ENCODE measurements around the gene USP15.

USP15 gene

DNA sequence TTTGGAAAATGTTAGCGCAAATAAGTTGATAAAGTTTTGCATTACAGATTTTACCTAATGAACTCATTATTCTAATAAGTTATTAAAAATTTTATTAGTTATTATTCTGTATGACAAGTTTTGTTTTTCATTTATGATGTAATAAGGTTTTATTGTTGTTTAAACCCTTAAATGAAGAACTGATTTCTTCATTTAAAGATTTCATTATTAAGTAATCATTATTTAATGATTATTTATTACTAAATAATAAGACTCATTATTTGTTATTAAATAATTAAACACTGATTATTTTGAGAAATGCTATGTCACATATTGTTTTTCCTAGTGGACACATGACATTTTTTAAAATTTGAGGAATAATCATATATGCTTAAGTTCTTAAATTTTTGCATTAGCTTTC, 34.2 kb downstream of the USP15 start:
- DNase-seq = no peak
- Histone ChIP-seq H3K9ac (ENCODE audit: low read length) (no peak overlapping the region), H4K20me1 (ENCODE audit: insufficient read depth, low read length) (peaks cover 23% of the 10 kb centered on the region), H3K4me2 (ENCODE audit: low read depth, low read length) (no peak overlapping the region), H3F3A (ENCODE audit: insufficient read depth, low read length) (no peaks in the 10 kb centered on the region), H2AFZ (ENCODE audit: low read length) (no peak overlapping the region), H3K79me2 (ENCODE audit: low read length) (peaks cover 95% of the 10 kb centered on the region), H3K27ac (ENCODE audit: low read length) (no peak overlapping the region), H3K9me3 (replicated peaks; ENCODE audit: insufficient read depth, low read length) (no peaks in the 10 kb centered on the region), H3K4me1 (ENCODE audit: low read length) (no peaks in the 10 kb centered on the region), H3K4me3 (ENCODE audit: low read length) (no peak overlapping the region), H3K27me3 (replicated peaks; ENCODE audit: insufficient read depth, low read length) (no peaks in the 10 kb centered on the region), H3K36me3 (replicated peaks; ENCODE audit: insufficient read depth, low read length) (0 out of 2 replicates have a peak, but pooled peaks cover 3% of the 10 kb centered on the region), H3K9me2 (replicated peaks; ENCODE audit: insufficient read depth, low read length) (no peaks in the 10 kb centered on the region)
- TF ChIP-seq EZH2phosphoT487 (IDR thresholded peaks at IDR 0.05; ENCODE audit: low read length) (no peak), EZH2 (optimal IDR thresholded peaks at IDR 0.05; ENCODE audit: low read depth, low read length) (no peak)

DNA sequence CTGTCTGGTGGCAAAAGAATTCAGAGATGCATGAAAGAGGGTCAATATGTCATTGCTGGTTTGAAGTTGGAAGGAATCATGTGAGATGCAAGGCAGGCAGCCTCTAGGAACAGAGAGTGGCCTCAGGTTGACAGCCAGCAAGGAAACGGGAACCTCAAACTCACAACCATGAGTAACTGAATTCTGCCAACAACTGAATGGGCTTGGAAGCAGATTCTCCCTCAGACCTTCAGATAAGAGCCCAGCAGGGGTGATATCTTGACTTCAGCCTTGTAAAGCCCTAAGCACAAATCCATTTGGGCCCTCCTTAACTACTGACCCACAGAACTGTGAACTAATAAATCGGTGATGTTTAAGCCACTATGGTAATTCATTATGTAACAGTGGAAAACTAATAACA, 35.8 kb downstream of the USP15 start:
- no peak overlapping the region for H3K4me3 ChIP-seq (ENCODE audit: low read length)
- H3K9ac ChIP-seq (ENCODE audit: low read length) = no peak overlapping the region
- peaks cover 95% of the 10 kb centered on the region for H3K79me2 ChIP-seq (ENCODE audit: low read length)
- H3K36me3 ChIP-seq (replicated peaks; ENCODE audit: insufficient read depth, low read length) = 0 out of 2 replicates have a peak, but pooled peaks cover 3% of the 10 kb centered on the region
- H2AFZ ChIP-seq (ENCODE audit: low read length) = no peak overlapping the region
- H3K4me1 ChIP-seq (ENCODE audit: low read length) = no peaks in the 10 kb centered on the region
- no peak for DNase-seq
- no peak overlapping the region for H3K4me2 ChIP-seq (ENCODE audit: low read depth, low read length)
- H3K27ac ChIP-seq (ENCODE audit: low read length) = no peak overlapping the region
- no peak for TF ChIP-seq EZH2phosphoT487 (IDR thresholded peaks at IDR 0.05; ENCODE audit: low read length)
- TF ChIP-seq, protein P1, sequence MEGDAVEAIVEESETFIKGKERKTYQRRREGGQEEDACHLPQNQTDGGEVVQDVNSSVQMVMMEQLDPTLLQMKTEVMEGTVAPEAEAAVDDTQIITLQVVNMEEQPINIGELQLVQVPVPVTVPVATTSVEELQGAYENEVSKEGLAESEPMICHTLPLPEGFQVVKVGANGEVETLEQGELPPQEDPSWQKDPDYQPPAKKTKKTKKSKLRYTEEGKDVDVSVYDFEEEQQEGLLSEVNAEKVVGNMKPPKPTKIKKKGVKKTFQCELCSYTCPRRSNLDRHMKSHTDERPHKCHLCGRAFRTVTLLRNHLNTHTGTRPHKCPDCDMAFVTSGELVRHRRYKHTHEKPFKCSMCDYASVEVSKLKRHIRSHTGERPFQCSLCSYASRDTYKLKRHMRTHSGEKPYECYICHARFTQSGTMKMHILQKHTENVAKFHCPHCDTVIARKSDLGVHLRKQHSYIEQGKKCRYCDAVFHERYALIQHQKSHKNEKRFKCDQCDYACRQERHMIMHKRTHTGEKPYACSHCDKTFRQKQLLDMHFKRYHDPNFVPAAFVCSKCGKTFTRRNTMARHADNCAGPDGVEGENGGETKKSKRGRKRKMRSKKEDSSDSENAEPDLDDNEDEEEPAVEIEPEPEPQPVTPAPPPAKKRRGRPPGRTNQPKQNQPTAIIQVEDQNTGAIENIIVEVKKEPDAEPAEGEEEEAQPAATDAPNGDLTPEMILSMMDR (IDR thresholded peaks at IDR 0.05; ENCODE audit: low read length) = no peak
- TF ChIP-seq EZH2 (optimal IDR thresholded peaks at IDR 0.05; ENCODE audit: low read depth, low read length) = no peak
- H4K20me1 ChIP-seq (ENCODE audit: insufficient read depth, low read length) = peaks cover 16% of the 10 kb centered on the region
- no peaks in the 10 kb centered on the region for H3K9me3 ChIP-seq (replicated peaks; ENCODE audit: insufficient read depth, low read length)
- H3F3A ChIP-seq (ENCODE audit: insufficient read depth, low read length) = no peaks in the 10 kb centered on the region
- H3K9me2 ChIP-seq (replicated peaks; ENCODE audit: insufficient read depth, low read length) = no peaks in the 10 kb centered on the region
- no peaks in the 10 kb centered on the region for H3K27me3 ChIP-seq (replicated peaks; ENCODE audit: insufficient read depth, low read length)

DNA sequence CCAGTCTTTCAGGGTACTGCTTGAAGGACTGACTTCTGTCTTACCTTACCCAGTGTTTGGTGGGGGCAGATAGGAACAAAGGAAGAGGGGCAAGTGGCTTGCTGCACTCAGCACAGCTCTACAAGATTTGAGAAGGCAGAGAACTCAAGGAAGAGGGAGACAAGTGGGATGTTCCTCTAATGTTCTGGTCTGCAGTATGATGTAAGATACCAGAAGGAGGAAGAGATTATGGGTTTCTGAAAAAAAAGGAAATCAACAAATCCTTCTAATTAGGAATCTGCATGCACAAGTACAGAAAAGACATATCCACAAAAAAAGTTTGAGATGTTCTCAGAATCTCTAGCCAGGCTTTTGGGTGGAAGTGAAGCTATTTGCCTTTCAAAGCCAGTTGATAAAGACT, 37.1 kb downstream of the USP15 start:
- no peak for TF ChIP-seq EZH2phosphoT487 (IDR thresholded peaks at IDR 0.05; ENCODE audit: low read length)
- TF ChIP-seq, protein P1 (IDR thresholded peaks at IDR 0.05; ENCODE audit: low read length) = no peak
- TF ChIP-seq EZH2 (optimal IDR thresholded peaks at IDR 0.05; ENCODE audit: low read depth, low read length) = no peak
- no peak overlapping the region for H3K27ac ChIP-seq (ENCODE audit: low read length)
- H3K9me2 ChIP-seq (replicated peaks; ENCODE audit: insufficient read depth, low read length) = no peaks in the 10 kb centered on the region
- no peak overlapping the region for H2AFZ ChIP-seq (ENCODE audit: low read length)
- H3F3A ChIP-seq (ENCODE audit: insufficient read depth, low read length) = no peaks in the 10 kb centered on the region
- H3K4me1 ChIP-seq (ENCODE audit: low read length) = no peaks in the 10 kb centered on the region
- no peaks in the 10 kb centered on the region for H3K9me3 ChIP-seq (replicated peaks; ENCODE audit: insufficient read depth, low read length)
- H3K36me3 ChIP-seq (replicated peaks; ENCODE audit: insufficient read depth, low read length) = 0 out of 2 replicates have a peak, but pooled peaks cover 3% of the 10 kb centered on the region
- DNase-seq = no peak
- H3K9ac ChIP-seq (ENCODE audit: low read length) = no peak overlapping the region
- no peaks in the 10 kb centered on the region for H3K27me3 ChIP-seq (replicated peaks; ENCODE audit: insufficient read depth, low read length)
- H3K79me2 ChIP-seq (ENCODE audit: low read length) = peaks cover 94% of the 10 kb centered on the region
- H4K20me1 ChIP-seq (ENCODE audit: insufficient read depth, low read length) = peaks cover 4% of the 10 kb centered on the region; the same call in 1 of the 2 replicates
- H3K4me2 ChIP-seq (ENCODE audit: low read depth, low read length) = no peak overlapping the region
- H3K4me3 ChIP-seq (ENCODE audit: low read length) = no peak overlapping the region

DNA sequence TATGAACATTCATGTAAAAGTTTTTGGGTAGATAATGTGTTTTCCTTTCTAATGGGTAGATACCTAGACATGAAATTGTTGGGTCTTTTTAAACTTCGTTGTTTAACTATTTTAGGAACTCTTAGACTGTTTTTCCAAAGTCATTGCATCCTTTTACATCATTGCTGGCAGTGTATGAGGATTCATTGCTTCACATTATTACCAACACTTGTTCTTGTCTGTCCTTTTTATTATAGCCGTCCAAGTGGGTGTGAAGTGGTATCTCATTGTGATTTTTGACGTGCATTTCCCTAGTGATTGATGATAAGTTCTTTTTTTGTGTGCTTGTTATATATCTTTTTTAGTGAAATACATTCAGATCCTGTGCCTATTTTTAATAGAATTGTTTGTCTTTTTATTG, 39.4 kb downstream of the USP15 start:
- H3K79me2 ChIP-seq (ENCODE audit: low read length) = peaks cover 80% of the 10 kb centered on the region
- no peaks in the 10 kb centered on the region for H3K9me3 ChIP-seq (replicated peaks; ENCODE audit: insufficient read depth, low read length)
- no peak overlapping the region for H3K9ac ChIP-seq (ENCODE audit: low read length)
- no peaks in the 10 kb centered on the region for H4K20me1 ChIP-seq (ENCODE audit: insufficient read depth, low read length)
- H3K4me3 ChIP-seq (ENCODE audit: low read length) = no peak overlapping the region
- H3K27me3 ChIP-seq (replicated peaks; ENCODE audit: insufficient read depth, low read length) = no peaks in the 10 kb centered on the region
- no peak for TF ChIP-seq EZH2phosphoT487 (IDR thresholded peaks at IDR 0.05; ENCODE audit: low read length)
- TF ChIP-seq, protein P1 (IDR thresholded peaks at IDR 0.05; ENCODE audit: low read length) = no peak
- no peak for TF ChIP-seq EZH2 (optimal IDR thresholded peaks at IDR 0.05; ENCODE audit: low read depth, low read length)
- H3F3A ChIP-seq (ENCODE audit: insufficient read depth, low read length) = no peaks in the 10 kb centered on the region
- H3K27ac ChIP-seq (ENCODE audit: low read length) = no peak overlapping the region
- no peaks in the 10 kb centered on the region for H3K9me2 ChIP-seq (replicated peaks; ENCODE audit: insufficient read depth, low read length)
- H3K4me1 ChIP-seq (ENCODE audit: low read length) = no peaks in the 10 kb centered on the region
- H2AFZ ChIP-seq (ENCODE audit: low read length) = no peak overlapping the region
- peaks cover 14% of the 10 kb centered on the region; the same call in 1 of the 2 replicates for H3K36me3 ChIP-seq (replicated peaks; ENCODE audit: insufficient read depth, low read length)
- H3K4me2 ChIP-seq (ENCODE audit: low read depth, low read length) = no peak overlapping the region
- no peak for DNase-seq

All from MM.1S (cell line).